Omental fat pad (tissue), 4 donors: ENCODE results near the gene HMGXB4. TPM values are rescaled to one million over a fixed set of nuclear protein-coding genes. Genes with fewer than 3 reads are reported as not detected.

ENCODE experiments used
- ATAC-seq: fragments of 150-250 bp; one replicate; pipeline ENCODE4 v1.9.1; 2016; ENCODE audit warnings: mild to moderate bottlenecking, moderate library complexity; ENCODE audit not compliant: low FRiP score
- DNase-seq: peaks from one replicate; pipeline ENCODE4 v3.0.0-alpha.2; 2019; ENCODE audit warnings: low spot score
- small RNA-seq: library from RNA; depleted of rRNA; stranded (forward); fragments of <200 nt; gene quantifications from one replicate; pipeline ENCODE3, GENCODE V24; 2016
- total RNA-seq, 4 donors: library from RNA; depleted of rRNA; stranded (reverse); fragments of >200 nt; gene quantifications; one replicate each; pipeline ENCODE4 v1.1.0, GENCODE V29; 2016
- TF ChIP-seq, protein P1 (sequence below), 3 donors: fragments of 450-650 bp; IDR thresholded peaks; one replicate each; pipeline ENCODE4 v1.5.1; 2016 to 2017; ENCODE audit warnings: antibody characterized with exemption in 3 of 3, mild to moderate bottlenecking in 3 of 3, moderate library complexity in 2 of 3

The HMGXB4 gene
- total RNA-seq, 4 donors from 2014 or later: 10.9 to 17.8 (median 12.3) TPM

DNA sequence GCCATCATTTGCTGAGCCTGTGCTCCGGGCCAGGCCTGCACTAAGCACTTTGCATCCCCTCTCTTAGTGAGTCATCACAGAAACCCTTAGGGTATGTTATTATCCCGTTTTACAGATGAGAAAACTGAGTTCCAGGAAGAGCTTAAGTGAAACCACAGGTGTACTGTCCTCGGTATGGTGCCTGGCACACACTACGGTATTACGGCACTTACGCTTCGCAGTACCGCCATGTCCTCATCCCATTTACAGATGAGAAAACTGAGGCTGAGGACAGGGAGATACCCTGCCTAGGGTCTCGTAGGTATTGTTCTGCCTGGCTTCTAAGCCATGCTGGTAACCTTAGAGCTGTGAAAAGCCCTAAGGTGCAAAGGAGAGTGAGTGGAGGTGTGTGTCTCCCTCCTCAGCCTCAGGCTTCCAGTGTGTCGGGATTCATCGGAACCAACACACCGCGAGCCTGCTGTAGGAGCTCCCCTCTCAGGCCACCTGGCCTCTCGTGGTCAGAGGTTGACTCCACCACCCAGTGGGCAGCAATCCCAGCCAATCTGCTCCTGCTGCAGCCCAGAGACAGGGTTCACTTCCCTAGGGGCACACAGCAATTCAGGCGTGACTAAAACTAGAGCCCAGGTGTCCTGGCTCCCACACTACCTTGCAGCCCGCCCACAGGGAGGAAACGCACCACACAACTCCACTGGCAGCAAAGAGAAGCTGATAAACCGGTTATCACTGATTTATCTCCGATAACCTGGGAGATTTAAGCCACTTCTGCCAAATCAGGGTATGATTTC, 84.0 kb downstream of the HMGXB4 start:
- DNase-seq: no peak
- TF ChIP-seq, protein P1, sequence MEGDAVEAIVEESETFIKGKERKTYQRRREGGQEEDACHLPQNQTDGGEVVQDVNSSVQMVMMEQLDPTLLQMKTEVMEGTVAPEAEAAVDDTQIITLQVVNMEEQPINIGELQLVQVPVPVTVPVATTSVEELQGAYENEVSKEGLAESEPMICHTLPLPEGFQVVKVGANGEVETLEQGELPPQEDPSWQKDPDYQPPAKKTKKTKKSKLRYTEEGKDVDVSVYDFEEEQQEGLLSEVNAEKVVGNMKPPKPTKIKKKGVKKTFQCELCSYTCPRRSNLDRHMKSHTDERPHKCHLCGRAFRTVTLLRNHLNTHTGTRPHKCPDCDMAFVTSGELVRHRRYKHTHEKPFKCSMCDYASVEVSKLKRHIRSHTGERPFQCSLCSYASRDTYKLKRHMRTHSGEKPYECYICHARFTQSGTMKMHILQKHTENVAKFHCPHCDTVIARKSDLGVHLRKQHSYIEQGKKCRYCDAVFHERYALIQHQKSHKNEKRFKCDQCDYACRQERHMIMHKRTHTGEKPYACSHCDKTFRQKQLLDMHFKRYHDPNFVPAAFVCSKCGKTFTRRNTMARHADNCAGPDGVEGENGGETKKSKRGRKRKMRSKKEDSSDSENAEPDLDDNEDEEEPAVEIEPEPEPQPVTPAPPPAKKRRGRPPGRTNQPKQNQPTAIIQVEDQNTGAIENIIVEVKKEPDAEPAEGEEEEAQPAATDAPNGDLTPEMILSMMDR (IDR thresholded peaks at IDR 0.05): no peak
- no peak for ATAC-seq

DNA sequence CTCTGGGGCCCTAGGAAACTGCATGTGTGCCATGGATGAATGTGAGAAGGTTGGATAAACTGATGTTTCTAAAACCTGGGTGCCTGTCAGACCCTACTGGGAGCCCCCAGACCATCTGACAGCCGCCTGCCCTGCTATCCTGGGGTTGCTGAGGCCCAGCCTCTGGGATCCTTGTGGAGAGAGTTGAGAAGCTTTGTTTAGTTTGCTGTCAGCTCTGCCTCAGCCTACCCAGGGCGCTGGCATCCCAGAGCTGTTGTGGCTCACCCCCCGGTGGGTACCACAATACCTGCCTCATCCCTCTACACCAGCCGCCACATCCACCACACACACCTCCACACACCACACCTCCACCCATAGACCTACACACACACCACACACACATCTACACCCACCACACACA, 85.1 kb downstream of the HMGXB4 start:
- TF ChIP-seq, protein P1 (IDR thresholded peaks at IDR 0.05): no peak
- ATAC-seq (no peak), DNase-seq (no peak)

DNA sequence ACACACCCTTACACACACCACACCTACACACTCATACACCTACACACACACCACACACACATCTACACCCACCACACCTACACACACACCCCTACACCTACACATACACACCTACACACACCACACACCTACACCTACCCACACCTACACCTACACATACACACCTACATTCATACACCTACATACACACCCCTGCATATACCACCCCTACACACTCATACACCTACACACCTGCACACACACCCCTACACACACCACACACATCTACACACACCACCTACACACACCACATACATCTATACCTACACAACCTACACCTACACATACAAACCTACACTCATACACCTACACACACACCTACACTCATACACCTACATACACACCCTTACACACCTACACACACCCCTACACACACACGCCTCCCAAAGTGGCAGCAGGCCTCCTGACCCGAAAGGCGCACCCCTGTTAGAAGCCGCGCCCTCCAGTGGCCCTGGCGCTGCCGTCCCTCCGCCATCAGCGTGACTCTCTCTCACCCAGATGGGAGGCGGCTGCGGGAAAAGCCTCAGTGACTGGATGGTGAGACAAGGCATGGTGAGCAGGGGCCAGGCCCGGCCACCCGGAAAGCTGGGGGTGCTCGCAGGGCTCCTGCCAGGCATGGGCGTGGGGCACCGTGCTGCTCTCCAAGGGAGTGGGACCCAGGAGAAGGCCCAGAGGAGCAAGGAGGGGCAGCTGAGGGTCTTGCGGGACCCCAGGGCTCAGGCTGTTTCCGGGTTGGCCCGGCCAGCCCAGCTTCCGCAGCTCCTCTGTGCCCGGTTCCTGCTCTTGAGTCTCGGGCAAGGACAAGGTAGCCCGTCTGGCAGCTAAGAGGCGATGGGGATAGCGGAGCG, 86.6 kb downstream of the HMGXB4 start:
- no peak for ATAC-seq
- DNase-seq: no peak
- TF ChIP-seq, protein P1 (IDR thresholded peaks at IDR 0.05): no peak

DNA sequence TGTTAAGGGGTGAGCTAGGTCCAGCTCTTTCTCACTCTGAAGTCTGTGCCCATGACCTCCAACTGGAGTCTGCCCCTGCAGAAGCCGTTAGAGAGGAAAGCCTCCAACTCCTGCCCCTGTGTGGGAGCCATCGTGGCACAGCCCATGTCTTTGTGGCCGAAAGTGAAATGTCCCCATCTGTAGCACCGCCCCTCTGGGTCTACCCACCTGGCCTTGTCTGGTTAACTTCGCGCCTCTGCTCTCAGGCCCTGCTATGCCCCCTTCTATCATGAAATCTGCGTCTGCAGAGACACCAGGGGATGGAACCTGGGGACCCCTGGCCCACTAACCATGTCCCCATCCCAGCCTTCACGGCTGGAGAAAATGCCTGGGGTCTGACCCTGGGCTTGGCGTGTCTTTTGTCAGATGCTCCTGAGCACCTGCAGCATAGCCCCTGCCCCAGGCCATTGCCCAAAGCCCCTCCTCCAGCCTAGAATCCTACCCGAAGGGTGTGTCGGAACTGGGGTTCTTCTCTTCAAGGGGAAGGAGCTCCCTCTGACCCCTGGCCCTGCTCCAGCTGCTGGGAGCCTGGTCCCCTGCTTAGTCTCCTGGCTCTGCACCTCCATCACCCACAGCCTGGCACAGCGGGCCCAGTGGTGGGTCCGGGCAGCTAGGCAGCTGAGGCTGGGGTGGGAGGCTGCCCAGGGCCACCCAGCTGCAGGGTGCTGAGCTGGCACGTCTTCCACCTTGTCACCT, 87.8 kb downstream of the HMGXB4 start:
- TF ChIP-seq, protein P1 (IDR thresholded peaks at IDR 0.05): no peak
- DNase-seq (no peak), ATAC-seq (no peak)

Small RNA genes within 50 kb of the gene (small RNA-seq; reads per million reads assigned to genes)
- 2.4 reads per million, percentile 51 among the genes with 10 or more reads in this experiment for gene MIR3909
- gene MIR6069: not detected
- not detected for gene RNU7-167P

Other genes starting within 250 kb of the HMGXB4 start
- gene ISX, start 191.3 kb upstream of the HMGXB4 start, total RNA-seq: not detected
- 100 to 1,000 TPM in 1 of 4 donors, 10 to 100 TPM in 3; 65.6 to 109 (median 93.2) TPM for gene TOM1, start 42.4 kb downstream of the HMGXB4 start, total RNA-seq
- 100 to 1,000 TPM in 2 of 4 donors, 10 to 100 TPM in 2; 32.8 to 625 (median 159) TPM for gene HMOX1, start 123.6 kb downstream of the HMGXB4 start, total RNA-seq
- 10 to 100 TPM; 10.5 to 22.5 (median 13.9) TPM for gene MCM5, start 142.6 kb downstream of the HMGXB4 start, total RNA-seq